Aorta (tissue), 5 donors: ENCODE data around the gene ASRGL1. TPM values are rescaled to one million over a fixed set of nuclear protein-coding genes. Genes with fewer than 3 reads are reported as not detected.
A peak's percentile ranks its signal among the peaks of the same experiment; 100 is the strongest.
"Not testable (repeated sequence)": the region's sequence is repeated elsewhere in the genome, so short reads cannot be mapped to it uniquely, and the experiment has no call there.

Experiments
- ATAC-seq: fragments of 200-7000 bp; cut with Tn5 transposase; one replicate; pipeline ENCODE4 v1.9.1; 2022; ENCODE audit warnings: moderate library complexity; ENCODE audit not compliant: low FRiP score
- DNase-seq, 2 donors: peaks; one replicate each; pipeline ENCODE4 v3.0.0-alpha.2; 2020
- H3K27ac ChIP-seq, 2 donors: one replicate each; pipeline ENCODE4 v1.5.1; 2013; ENCODE audit warnings: low read length in 2 of 2, mild to moderate bottlenecking in 2 of 2, moderate library complexity in 2 of 2, control low read depth in 1 of 2, inconsistent platforms in 1 of 2, low read depth in 1 of 2
- H3K27me3 ChIP-seq, 2 donors: one replicate each; pipeline ENCODE4 v1.6.1; 2013; ENCODE audit warnings: control low read depth in 1 of 2, low read length in 1 of 2, mild to moderate bottlenecking in 1 of 2, moderate library complexity in 1 of 2; ENCODE audit not compliant: insufficient read depth in 2 of 2, control insufficient read depth in 1 of 2
- H3K36me3 ChIP-seq, 2 donors: one replicate each; pipeline ENCODE4 v1.6.1; 2013; ENCODE audit warnings: control low read depth in 1 of 2, low read length in 1 of 2, mild to moderate bottlenecking in 1 of 2; ENCODE audit not compliant: insufficient read depth in 2 of 2, control insufficient read depth in 1 of 2
- H3K4me1 ChIP-seq, 2 donors: one replicate each; pipeline ENCODE4 v1.6.1; 2013; ENCODE audit warnings: low read length in 2 of 2, control low read depth in 1 of 2, mild to moderate bottlenecking in 1 of 2, moderate library complexity in 1 of 2; ENCODE audit not compliant: insufficient read depth in 2 of 2, control insufficient read depth in 1 of 2
- H3K4me3 ChIP-seq, 2 donors: one replicate each; pipeline ENCODE4 v1.5.1; 2013; ENCODE audit warnings: low read length in 2 of 2, control low read depth in 1 of 2, mild to moderate bottlenecking in 1 of 2
- H3K9me3 ChIP-seq: one replicate; pipeline ENCODE4 v1.6.1; 2013; ENCODE audit warnings: mild to moderate bottlenecking, low read length; ENCODE audit not compliant: control insufficient read depth
- WGBS, 2 donors: extraction: QIAGEN DNeasy Blood & Tissue Kit; methylation state at CpG; one replicate each; pipeline ENCODE4 v1.1.7; 2013; 5-methylcytosine and 5-hydroxymethylcytosine counted together
- intact Hi-C, 2 donors: fragments of 100-400 bp; cut with DNase I; formaldehyde crosslinking; loops; one replicate each; pipeline versions ENCODE4 v1.14.2 to v1.15.0; 2022
- polyA plus RNA-seq, 2 donors: library from polyadenylated mRNA; stranded (reverse); fragments of 200-250 nt; gene quantifications; one replicate each; pipeline ENCODE4 v1.2.3, GENCODE V29; 2013
- total RNA-seq, 2 donors: library from RNA; stranded (reverse); fragmentation: NEBNext Ultra II Directional; extraction: Animal tissue kit (Norgen Biotek cat#: 25700); gene quantifications; one replicate each; pipeline ENCODE4 v1.2.1, GENCODE V29; 2021
- donor health status: healthy with polysubstance abuse.
- donor health status: Bipolar disorder and iron deficiency.
- donor health status: DM: no; HTN: no; CAD: no.
- donor health status: DM: no; HTN: no; CAD: no.
- donor health status: DM: yes; HTN: yes; CAD: no.

ASRGL1 gene
- total and polyA plus RNA-seq, 4 donors = 3.0 to 10.8 (median 5.8) TPM

- Histone ChIP-seq H3K9me3 (no peaks in the 10 kb centered on the region), H3K27me3 (no peaks in the 10 kb centered on the region), H3K4me1 (no peaks in the 10 kb centered on the region), H3K27ac (no peak overlapping the region), H3K36me3 (no peaks in the 10 kb centered on the region), H3K4me3 (no peak overlapping the region)
- WGBS, 2 donors = 29 to 32% methylated on average over 18 of the region's 18 CpGs
- peak in 1 of 2 donors; percentile 65 for DNase-seq
- intact Hi-C loops = no loop called here
- no peak for ATAC-seq
These were observed 12.3 kb upstream of the ASRGL1 start for GRCh38 chr11:62324731-62325556.

DNA sequence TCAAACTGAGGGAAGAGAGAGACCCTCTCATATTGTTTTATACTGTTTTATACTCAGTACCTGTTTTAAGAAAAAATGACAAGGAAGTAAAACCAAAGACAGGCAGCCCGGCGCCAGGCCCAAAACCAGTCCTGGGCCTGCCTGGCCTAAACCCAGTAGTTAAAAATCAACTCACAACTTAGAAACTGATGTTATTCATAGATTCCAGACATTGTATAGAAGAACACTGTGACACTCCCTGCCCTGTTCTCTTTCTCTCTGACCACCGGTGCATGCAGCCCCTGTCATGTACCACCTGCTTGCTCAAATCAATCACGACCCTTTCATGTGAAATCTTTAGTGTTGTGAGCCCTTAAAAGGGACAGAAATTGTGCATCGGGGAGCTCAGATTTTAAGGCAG, 11.5 kb upstream of the ASRGL1 start:
- ATAC-seq, H3K9me3 ChIP-seq, H3K27me3 ChIP-seq, H3K4me3 ChIP-seq, intact Hi-C loops, H3K27ac ChIP-seq, H3K36me3 ChIP-seq, DNase-seq, H3K4me1 ChIP-seq: not testable (repeated sequence)
- WGBS, 2 donors = 69 to 72% methylated on average over 5 of the region's 5 CpGs

GRCh38 chr11:62326719-62327118, 10.5 kb upstream of the ASRGL1 start:
- WGBS, 2 donors = 44 to 46% methylated on average over 6 of the region's 6 CpGs

GRCh38 chr11:62327541-62327940, 9.7 kb upstream of the ASRGL1 start:
- H3K4me1 ChIP-seq, H3K9me3 ChIP-seq, H3K27me3 ChIP-seq, H3K4me3 ChIP-seq, H3K36me3 ChIP-seq, DNase-seq, H3K27ac ChIP-seq, ATAC-seq, intact Hi-C loops: not testable (repeated sequence)
- WGBS, 2 donors = 92 to 94% methylated on average over 14 of the region's 14 CpGs

More at GRCh38 chr11:62326719-62327118, 10.5 kb upstream of the ASRGL1 start:
- intact Hi-C loops, H3K9me3 ChIP-seq, H3K27ac ChIP-seq, H3K27me3 ChIP-seq, H3K36me3 ChIP-seq, DNase-seq, H3K4me1 ChIP-seq, H3K4me3 ChIP-seq, ATAC-seq: not testable (repeated sequence)

DNA sequence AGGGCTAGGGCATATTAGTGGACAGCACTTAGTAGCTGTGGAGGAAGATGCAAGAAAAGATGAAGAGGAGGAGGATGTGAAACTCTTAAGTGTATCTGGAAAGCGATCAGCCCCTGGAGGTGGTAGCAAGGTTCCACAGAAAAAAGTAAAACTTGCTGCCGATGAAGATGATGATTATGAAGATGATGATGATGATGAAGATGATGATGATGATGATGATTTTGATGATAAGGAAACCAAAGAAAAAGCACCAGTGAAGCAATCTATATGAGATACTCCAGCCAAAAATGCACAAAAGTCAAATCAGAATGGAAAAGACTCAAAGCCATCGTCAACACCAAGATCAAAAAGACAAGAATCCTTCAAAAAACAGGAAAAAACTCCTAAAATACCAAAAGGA, 6.0 kb upstream of the ASRGL1 start:
- H3K36me3 ChIP-seq, H3K27ac ChIP-seq, H3K27me3 ChIP-seq, DNase-seq, H3K4me3 ChIP-seq, H3K9me3 ChIP-seq, intact Hi-C loops, H3K4me1 ChIP-seq, ATAC-seq: not testable (repeated sequence)
- 80 to 93% methylated on average over 3 of the region's 3 CpGs for WGBS, 2 donors

DNA sequence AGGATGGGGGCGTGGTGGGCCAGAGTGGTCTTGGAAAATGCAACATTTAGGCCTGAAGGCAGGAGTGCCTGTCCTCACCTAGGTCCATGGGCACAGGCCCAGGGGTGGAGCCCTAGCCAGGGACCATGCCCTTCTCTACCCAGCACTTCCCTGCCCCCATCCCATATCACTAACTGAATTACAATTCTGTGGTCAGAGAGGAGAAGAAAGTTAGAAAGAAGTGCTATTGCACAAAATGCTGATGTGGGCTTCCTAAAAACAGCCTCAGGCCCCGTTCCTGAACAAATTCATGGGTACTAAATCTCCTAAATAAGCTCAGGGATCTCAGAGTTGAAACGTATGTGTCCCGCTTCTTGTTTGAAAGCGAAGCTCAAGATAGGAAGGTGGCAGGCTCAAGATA, 3.5 kb upstream of the ASRGL1 start:
- WGBS, 2 donors = 81 to 83% methylated on average over 5 of the region's 5 CpGs

DNA sequence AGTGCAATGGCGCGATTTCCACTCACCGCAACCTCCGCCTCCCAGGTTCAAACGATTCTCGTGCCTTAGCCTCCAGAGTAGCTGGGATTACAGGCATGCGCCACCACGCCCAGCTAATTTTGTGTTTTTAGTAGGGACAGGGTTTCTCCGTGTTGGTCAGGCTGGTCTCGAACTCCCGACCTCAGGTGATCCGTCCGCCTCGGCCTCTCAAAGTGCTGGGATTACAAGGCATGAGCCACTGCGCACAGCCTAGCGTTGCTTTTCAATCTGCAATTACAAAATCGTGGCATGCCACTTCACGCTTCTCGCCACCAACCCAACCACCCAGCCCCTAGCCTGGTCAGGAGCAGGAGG, 322 bp upstream of the ASRGL1 start:
- not testable (repeated sequence) for ATAC-seq, H3K4me1 ChIP-seq, H3K9me3 ChIP-seq, H3K27me3 ChIP-seq, DNase-seq, H3K36me3 ChIP-seq, H3K27ac ChIP-seq
- 58 to 59% methylated on average over 19 of the region's 19 CpGs for WGBS, 2 donors
- intact Hi-C loops = loop anchor here in 1 of 2 donors (5.0 kb wide), 1 partner anchor 40 kb away; no protein-coding TSS in a partner anchor
- peak overlapping the region in 1 of 2 donors; percentile 63 for H3K4me3 ChIP-seq

More for the DNA sequence above, 3.5 kb upstream of the ASRGL1 start:
- DNase-seq (no peak), ATAC-seq (no peak)
- intact Hi-C loops = no loop called here
- Histone ChIP-seq H3K4me1 (no peaks in the 10 kb centered on the region), H3K27ac (no peak overlapping the region), H3K4me3 (no peak overlapping the region), H3K27me3 (no peaks in the 10 kb centered on the region), H3K36me3 (no peaks in the 10 kb centered on the region), H3K9me3 (no peaks in the 10 kb centered on the region)

GRCh38 chr11:62338218-62338617, 970 bp downstream of the ASRGL1 start:
- no peaks in the 10 kb centered on the region for H3K36me3 ChIP-seq
- 28 to 30% methylated on average over 1 of the region's 1 CpG for WGBS, 2 donors
- no peaks in the 10 kb centered on the region for H3K9me3 ChIP-seq
- no peak overlapping the region for H3K4me3 ChIP-seq
- H3K4me1 ChIP-seq = no peaks in the 10 kb centered on the region
- H3K27ac ChIP-seq = no peak overlapping the region
- H3K27me3 ChIP-seq = no peaks in the 10 kb centered on the region
- DNase-seq = no peak
- no peak for ATAC-seq
- intact Hi-C loops = loop anchor here in 1 of 2 donors (5.0 kb wide), 1 partner anchor 39 kb away; no protein-coding TSS in a partner anchor

DNA sequence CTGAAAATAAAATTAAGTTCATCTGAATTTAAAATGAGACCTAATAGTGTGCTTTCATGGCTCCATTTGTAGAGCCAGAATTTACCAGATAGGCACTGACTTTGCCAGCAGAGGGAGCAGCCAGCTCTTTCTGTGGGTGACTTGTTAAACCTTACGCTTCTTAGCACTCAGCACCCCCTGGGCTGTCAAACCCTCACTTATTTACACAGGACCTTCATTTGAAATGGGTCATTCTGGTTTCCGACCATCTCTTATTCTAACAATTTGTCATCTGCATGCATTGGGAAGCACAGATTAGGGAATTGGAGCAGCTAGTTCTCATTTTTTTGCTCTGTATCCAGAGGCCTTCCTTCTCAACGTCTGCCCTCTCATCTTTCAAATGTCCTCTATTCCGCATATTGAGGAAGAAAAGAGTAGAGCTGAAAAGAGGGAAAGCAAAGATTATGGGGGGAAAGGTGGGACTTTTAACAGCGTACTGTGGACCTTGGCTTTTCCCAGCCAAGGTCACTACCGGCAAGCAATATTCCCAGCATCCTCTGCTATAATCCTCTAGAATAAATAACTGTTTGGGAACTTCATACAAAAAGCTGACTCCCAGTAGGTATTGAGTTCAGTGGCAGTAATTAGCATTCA, 3.1 kb downstream of the ASRGL1 start:
- Histone ChIP-seq H3K27me3 (no peaks in the 10 kb centered on the region), H3K36me3 (no peaks in the 10 kb centered on the region), H3K4me1 (no peaks in the 10 kb centered on the region), H3K9me3 (no peaks in the 10 kb centered on the region), H3K27ac (no peak overlapping the region), H3K4me3 (no peak overlapping the region)
- DNase-seq = peak in 1 of 2 donors; percentile 62
- intact Hi-C loops = no loop called here
- ATAC-seq = peak; percentile 73
- WGBS, 2 donors = 65 to 66% methylated on average over 6 of the region's 6 CpGs
